HepG2 (cell line): ENCODE results near the gene PSMD6. TPM values are rescaled to one million over a fixed set of nuclear protein-coding genes. Genes with fewer than 3 reads are reported as not detected.

Experiments used
- ARID5B ChIP-seq: IDR thresholded peaks from 2 replicates; pipeline ENCODE4 v1.4.0; 2020; ENCODE audit warnings: mild to moderate bottlenecking, missing genetic modification reagents
- CEBPG ChIP-seq: IDR thresholded peaks from 2 replicates; pipeline ENCODE4 v1.6.1; 2016
- HDAC2 ChIP-seq: sonication (generic); formaldehyde crosslinking; IDR thresholded peaks from 2 replicates; pipeline ENCODE4 v1.4.0; 2020; ENCODE audit warnings: missing genetic modification reagents
- KAT8 ChIP-seq: IDR thresholded peaks from 2 replicates; pipeline ENCODE4 v1.6.1; 2016; ENCODE audit warnings: missing genetic modification reagents, missing compliant biosample characterization
- MAFK ChIP-seq, 2 experiments: IDR thresholded peaks in 1 of 2; conservative IDR thresholded peaks in 1 of 2; 2 replicates each; pipeline ENCODE4 v1.6.1; 2011; ENCODE audit warnings: improper control_type of control experiment in 2 of 2, low read length in 2 of 2
- MED1 ChIP-seq: sonication (generic); formaldehyde crosslinking; IDR thresholded peaks from 2 replicates; pipeline ENCODE4 v1.4.0; 2020; ENCODE audit warnings: missing genetic modification reagents
- MXD4 ChIP-seq: IDR thresholded peaks from 2 replicates; pipeline ENCODE4 v1.6.1; 2016; ENCODE audit warnings: mild to moderate bottlenecking, missing biosample characterization, missing genetic modification reagents
- POGZ ChIP-seq: sonication (generic); formaldehyde crosslinking; IDR thresholded peaks from 2 replicates; pipeline ENCODE4 v1.4.0; 2020; ENCODE audit warnings: mild to moderate bottlenecking, missing genetic modification reagents
- REL ChIP-seq: sonication (generic); formaldehyde crosslinking; conservative IDR thresholded peaks from 2 replicates; pipeline ENCODE4 v1.8.0; 2022; ENCODE audit warnings: mild to moderate bottlenecking, missing genetic modification reagents, moderate library complexity
- SIN3A ChIP-seq: IDR thresholded peaks from 2 replicates; pipeline ENCODE4 v1.6.1; 2011; ENCODE audit warnings: low read depth, mild to moderate bottlenecking, control low read depth, low read length, borderline replicate concordance
- STAG1 ChIP-seq: sonication (generic); formaldehyde crosslinking; IDR thresholded peaks from 2 replicates; pipeline ENCODE4 v1.4.0; 2020; ENCODE audit warnings: missing genetic modification reagents
- TARDBP ChIP-seq: sonication (generic); formaldehyde crosslinking; IDR thresholded peaks from 2 replicates; pipeline ENCODE4 v1.8.0; 2022; ENCODE audit warnings: mild to moderate bottlenecking, missing genetic modification reagents
- TBL1XR1 ChIP-seq: fragments of 150-350 bp; IDR thresholded peaks from 2 replicates; pipeline ENCODE4 v1.6.1; 2014; ENCODE audit warnings: borderline replicate concordance, low read length; ENCODE audit not compliant: partially characterized antibody
- TBX2 ChIP-seq: sonication (generic); formaldehyde crosslinking; IDR thresholded peaks from 2 replicates; pipeline ENCODE4 v1.5.0; 2020; ENCODE audit warnings: missing genetic modification reagents, mild to moderate bottlenecking, borderline replicate concordance
- TSC22D2 ChIP-seq: sonication (generic); formaldehyde crosslinking; IDR thresholded peaks from 2 replicates; pipeline ENCODE4 v1.5.1; 2020; ENCODE audit warnings: missing genetic modification reagents, mild to moderate bottlenecking, borderline replicate concordance
- ZNF136 ChIP-seq: sonication (generic); formaldehyde crosslinking; IDR thresholded peaks from 2 replicates; pipeline ENCODE4 v1.8.1; 2022; ENCODE audit warnings: low read depth, mild to moderate bottlenecking, moderate library complexity, missing genetic modification reagents
- ZNF678 ChIP-seq: sonication (generic); formaldehyde crosslinking; IDR thresholded peaks from 2 replicates; pipeline ENCODE4 v1.4.0; 2020; ENCODE audit warnings: mild to moderate bottlenecking, missing genetic modification reagents
- polyA plus RNA-seq, 8 experiments: library from polyadenylated mRNA; depleted of rRNA in 3 of 8; stranded (reverse) in 7 of 8; unstranded in 1 of 8; fragments of >200 nt; fragmentation: Illumina TruSeq in 4 of 8; extraction: Trizol in 4 of 8; gene quantifications; 2 replicates each; pipeline versions ENCODE4 v1.2.1 to v1.2.3, GENCODE V29; 2011 to 2016; ENCODE audit warnings: low read depth in 4 of 8, missing spikeins in 1 of 8, mixed read lengths in 1 of 8; ENCODE audit not compliant: insufficient read depth in 1 of 8
- total RNA-seq, 5 experiments: library from RNA; depleted of rRNA; stranded (reverse); fragments of >200 nt; fragmentation: Illumina TruSeq; extraction: Trizol; gene quantifications; 2 replicates each; pipeline ENCODE4 v1.2.3, GENCODE V29; 2016; ENCODE audit warnings: low read depth in 1 of 5
- TF ChIP-seq, protein P1 (sequence below): sonication (generic); formaldehyde crosslinking; IDR thresholded peaks from 2 replicates; pipeline ENCODE4 v1.8.1; 2023; ENCODE audit warnings: mild to moderate bottlenecking, moderate library complexity, missing genetic modification reagents
- TF ChIP-seq, protein P2 (sequence below): sonication (generic); formaldehyde crosslinking; IDR thresholded peaks from 2 replicates; pipeline ENCODE4 v1.4.0; 2020; ENCODE audit warnings: missing genetic modification reagents

PSMD6 gene
- total and polyA plus RNA-seq, 2 of the 13 experiments (the other 11 are each of a cell fraction or from before 2014, with no cell fraction given): 36.8 to 117 TPM

DNA sequence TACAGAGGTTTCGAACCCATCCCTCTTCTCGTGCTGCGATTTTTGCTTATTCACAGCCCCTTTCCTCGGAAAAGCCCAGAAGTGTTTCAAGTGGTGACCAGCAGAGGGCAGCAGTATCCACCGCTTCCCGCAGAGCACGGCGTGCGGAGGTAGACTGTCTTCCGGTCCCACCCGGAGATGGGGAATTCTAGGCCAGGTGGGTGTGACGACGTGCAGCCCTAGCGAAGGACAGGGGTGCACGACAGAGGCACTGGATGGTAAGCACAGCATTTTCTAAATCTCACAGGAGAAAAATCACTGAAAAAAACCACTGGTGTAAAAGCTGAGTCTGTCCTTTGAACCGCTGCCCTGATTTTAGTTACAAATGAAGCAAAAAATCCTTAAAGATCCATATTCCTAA lies 7.4 kb upstream of the PSMD6 start (continued):
- TF ChIP-seq ARID5B (CRISPR knock-in tag) (peak; percentile 36; the same call in 1 of the 2 replicates), HDAC2 (CRISPR knock-in tag) (0 out of 2 replicates have a peak, but pooled peaks have one; percentile 32), ZNF678 (CRISPR knock-in tag) (no peak), CEBPG (0 out of 2 replicates have a peak, but pooled peaks have one; percentile 5), MED1 (0 out of 2 replicates have a peak, but pooled peaks have one; percentile 24), POGZ (CRISPR knock-in tag) (peak; percentile 54; the same call in 1 of the 2 replicates), KAT8 (peak; percentile 68), TBX2 (CRISPR knock-in tag) (peak; percentile 26; the same call in 1 of the 2 replicates), TBL1XR1 (no peak), TSC22D2 (CRISPR knock-in tag) (peak; percentile 56; the same call in 1 of the 2 replicates), REL (CRISPR knock-in tag) (no peak), SIN3A (no peak), MXD4 (CRISPR knock-in tag) (0 out of 2 replicates have a peak, but pooled peaks have one; percentile 61), MAFK (conservative IDR thresholded peaks at IDR 0.05 in 1 of 2, IDR thresholded peaks at IDR 0.05 in 1 of 2; ENCODE audit: low read length in 2 of 2) (0 out of 4 replicates have a peak, but pooled peaks of 1 of the 2 experiments have one; percentile 4), ZNF136 (CRISPR knock-in tag) (no peak), TARDBP (CRISPR knock-in tag) (0 out of 2 replicates have a peak, but pooled peaks have one; percentile 38), STAG1 (CRISPR knock-in tag) (peak; percentile 98)
- TF ChIP-seq, protein P1, sequence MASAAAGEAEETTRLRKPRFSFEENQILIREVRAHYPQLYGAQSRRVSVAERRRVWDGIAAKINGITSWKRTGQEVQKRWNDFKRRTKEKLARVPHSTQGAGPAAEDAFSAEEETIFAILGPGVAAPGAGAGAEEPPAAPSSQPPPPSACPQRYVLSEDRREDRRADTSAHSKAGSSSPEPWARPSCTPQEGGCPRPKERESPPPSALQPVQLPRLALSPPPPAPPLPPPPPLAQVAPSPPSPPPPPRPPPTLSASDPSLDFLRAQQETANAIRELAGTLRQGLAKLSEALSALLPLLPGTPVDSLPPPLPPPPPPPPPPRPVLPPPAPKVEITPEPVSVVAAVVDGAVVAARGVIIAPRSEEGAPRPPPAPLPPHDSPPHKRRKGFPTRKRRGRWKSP (CRISPR knock-in tag): no peak
- TF ChIP-seq, protein P2, sequence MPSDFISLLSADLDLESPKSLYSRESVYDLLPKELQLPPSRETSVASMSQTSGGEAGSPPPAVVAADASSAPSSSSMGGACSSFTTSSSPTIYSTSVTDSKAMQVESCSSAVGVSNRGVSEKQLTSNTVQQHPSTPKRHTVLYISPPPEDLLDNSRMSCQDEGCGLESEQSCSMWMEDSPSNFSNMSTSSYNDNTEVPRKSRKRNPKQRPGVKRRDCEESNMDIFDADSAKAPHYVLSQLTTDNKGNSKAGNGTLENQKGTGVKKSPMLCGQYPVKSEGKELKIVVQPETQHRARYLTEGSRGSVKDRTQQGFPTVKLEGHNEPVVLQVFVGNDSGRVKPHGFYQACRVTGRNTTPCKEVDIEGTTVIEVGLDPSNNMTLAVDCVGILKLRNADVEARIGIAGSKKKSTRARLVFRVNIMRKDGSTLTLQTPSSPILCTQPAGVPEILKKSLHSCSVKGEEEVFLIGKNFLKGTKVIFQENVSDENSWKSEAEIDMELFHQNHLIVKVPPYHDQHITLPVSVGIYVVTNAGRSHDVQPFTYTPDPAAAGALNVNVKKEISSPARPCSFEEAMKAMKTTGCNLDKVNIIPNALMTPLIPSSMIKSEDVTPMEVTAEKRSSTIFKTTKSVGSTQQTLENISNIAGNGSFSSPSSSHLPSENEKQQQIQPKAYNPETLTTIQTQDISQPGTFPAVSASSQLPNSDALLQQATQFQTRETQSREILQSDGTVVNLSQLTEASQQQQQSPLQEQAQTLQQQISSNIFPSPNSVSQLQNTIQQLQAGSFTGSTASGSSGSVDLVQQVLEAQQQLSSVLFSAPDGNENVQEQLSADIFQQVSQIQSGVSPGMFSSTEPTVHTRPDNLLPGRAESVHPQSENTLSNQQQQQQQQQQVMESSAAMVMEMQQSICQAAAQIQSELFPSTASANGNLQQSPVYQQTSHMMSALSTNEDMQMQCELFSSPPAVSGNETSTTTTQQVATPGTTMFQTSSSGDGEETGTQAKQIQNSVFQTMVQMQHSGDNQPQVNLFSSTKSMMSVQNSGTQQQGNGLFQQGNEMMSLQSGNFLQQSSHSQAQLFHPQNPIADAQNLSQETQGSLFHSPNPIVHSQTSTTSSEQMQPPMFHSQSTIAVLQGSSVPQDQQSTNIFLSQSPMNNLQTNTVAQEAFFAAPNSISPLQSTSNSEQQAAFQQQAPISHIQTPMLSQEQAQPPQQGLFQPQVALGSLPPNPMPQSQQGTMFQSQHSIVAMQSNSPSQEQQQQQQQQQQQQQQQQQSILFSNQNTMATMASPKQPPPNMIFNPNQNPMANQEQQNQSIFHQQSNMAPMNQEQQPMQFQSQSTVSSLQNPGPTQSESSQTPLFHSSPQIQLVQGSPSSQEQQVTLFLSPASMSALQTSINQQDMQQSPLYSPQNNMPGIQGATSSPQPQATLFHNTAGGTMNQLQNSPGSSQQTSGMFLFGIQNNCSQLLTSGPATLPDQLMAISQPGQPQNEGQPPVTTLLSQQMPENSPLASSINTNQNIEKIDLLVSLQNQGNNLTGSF (CRISPR knock-in tag): no peak
